ENCODE results near the gene MDFIC2.
"Not testable (repeated sequence)": the region's sequence is repeated elsewhere in the genome, so short reads cannot be mapped to it uniquely, and the experiment has no call there.

MDFIC2 gene

DNA sequence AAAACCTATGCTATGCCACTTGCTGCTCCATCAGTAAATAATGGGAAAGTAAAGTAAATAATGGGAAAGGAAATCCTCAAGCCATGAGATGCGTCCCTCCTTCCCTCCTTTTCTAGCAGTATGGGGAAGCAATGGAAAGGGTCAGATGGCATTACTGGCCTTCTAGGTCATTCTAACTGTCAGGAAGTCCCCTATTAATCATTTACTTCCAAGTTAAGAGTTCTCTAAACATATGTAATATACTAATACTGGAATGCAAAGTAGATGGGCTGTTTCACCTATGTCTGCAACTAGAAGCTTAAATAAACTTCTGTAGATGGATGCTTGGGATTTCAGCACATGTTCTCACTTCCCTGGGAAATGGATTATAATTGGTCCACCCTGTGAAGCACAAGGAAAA lies 55.9 kb downstream of the MDFIC2 start:
- no peak for DNase-seq (ENCODE audit: low read depth)

- DNase-seq (ENCODE audit: low read depth), result no peak
These were observed 61.9 kb downstream of the MDFIC2 start for GRCh38 chr3:70250492-70250891.

- no peak for DNase-seq (ENCODE audit: low read depth)
These were observed 62.8 kb downstream of the MDFIC2 start for GRCh38 chr3:70249509-70250160.

DNA sequence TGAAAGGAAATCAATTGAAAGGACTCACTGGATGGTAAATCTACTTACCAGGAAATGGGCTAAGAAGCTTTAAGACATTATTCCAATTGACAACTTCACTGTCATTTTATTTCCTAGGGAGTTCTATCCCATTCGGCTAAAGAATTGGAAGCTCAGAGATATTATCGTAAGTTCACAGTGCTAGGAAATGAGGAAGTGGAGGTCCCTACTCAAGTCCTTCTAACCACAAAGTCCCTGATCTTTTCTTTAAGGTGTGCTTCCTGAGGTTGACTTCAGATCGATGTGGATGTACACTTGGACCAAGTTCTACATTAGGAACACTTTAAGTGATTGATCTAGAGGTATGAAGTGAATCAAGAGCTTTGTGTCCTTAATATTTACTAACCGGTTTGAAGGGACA lies 63.6 kb downstream of the MDFIC2 start:
- no peak for DNase-seq (ENCODE audit: low read depth)

- no peak for DNase-seq (ENCODE audit: low read depth)
These were observed 64.5 kb downstream of the MDFIC2 start for GRCh38 chr3:70247955-70248354.

- no peak for DNase-seq (ENCODE audit: low read depth)
These were observed 66.5 kb downstream of the MDFIC2 start for GRCh38 chr3:70245746-70246525.

GRCh38 chr3:70244422-70244821 lies 68.0 kb downstream of the MDFIC2 start:
- no peak for DNase-seq (ENCODE audit: low read depth)

GRCh38 chr3:70242297-70242882 lies 70.0 kb downstream of the MDFIC2 start:
- no peak for DNase-seq (ENCODE audit: low read depth)

DNA sequence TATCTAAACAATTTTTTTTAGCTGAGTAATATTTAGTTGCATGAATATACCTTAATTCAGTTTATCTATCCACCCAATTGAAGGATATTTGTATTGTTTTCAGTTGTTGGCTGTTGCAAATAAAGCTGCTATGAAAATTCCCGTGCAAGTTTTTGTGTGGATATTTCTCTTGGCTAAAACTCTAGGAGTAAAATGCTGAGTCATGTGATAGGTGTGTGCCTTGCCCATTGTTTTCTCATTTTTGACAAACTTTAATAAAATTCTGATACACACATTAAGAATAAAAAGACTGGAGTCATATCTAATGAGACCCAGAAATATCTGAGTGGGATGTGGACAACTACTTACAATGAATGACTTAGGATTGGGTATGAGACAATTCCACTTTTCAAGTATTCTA lies 78.6 kb downstream of the MDFIC2 start:
- DNase-seq (ENCODE audit: low read depth), result no peak

- no peak for DNase-seq (ENCODE audit: low read depth)
These were observed 79.3 kb downstream of the MDFIC2 start for GRCh38 chr3:70233112-70233511.

- DNase-seq (ENCODE audit: low read depth), result no peak
These were observed 81.2 kb downstream of the MDFIC2 start for GRCh38 chr3:70231266-70231701.

DNA sequence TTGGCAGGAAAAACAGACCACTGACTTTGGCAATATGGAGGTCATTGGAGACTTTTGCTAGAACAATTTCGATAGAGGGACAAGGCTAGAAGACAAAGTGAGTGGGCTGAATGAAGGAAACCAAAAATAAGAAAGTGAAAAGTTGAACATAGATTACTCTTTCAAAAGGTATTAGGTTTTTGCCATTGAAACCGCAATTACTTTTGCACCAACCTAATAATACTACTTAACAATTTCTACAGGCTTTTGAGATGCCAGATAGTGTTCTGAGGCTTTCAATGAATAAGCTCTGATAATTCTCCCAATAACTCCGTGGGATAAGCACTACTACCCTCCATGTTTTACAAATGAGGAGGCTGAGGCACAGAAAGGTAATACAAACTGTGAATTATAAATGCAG lies 85.0 kb downstream of the MDFIC2 start:
- DNase-seq (ENCODE audit: low read depth), result no peak

DNA sequence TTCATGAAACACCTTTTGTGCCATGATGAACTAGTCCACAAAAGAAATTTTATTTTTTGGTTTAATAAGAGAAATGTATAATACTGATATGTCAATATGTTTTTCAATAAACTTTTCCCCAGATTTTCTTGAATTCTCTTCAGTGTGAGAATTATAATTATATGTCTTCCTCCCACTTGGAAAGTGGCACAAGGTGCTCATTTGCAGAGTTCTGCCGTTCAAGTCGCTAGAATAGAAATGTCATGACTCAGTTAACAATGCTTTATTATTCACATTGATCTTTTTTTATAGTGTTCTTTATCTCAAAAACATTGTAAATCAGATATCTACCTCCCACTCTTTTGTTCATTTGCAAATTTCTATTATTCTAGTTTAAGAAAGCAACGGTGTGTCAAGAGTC lies 87.3 kb downstream of the MDFIC2 start:
- DNase-seq (ENCODE audit: low read depth), result no peak

DNA sequence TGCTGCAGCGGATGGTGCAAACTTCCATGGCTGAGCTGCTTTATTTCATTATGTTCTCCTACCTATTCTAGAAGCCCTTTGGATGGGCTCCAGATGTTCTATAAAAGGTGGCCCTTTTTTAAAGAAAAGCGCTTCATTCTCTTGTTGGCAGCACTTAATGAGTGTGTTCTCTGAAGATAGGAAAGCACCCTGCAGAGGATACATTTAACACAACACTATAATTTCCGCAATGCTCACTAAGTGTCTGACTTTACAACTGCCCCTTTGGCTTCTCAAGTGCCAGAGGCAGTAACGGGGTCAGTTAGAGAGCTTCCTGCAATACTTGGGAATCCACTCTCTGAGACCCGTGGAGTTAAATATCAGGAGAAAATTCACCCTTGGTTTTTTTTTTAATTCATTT lies 88.1 kb downstream of the MDFIC2 start:
- DNase-seq (ENCODE audit: low read depth), result no peak

DNA sequence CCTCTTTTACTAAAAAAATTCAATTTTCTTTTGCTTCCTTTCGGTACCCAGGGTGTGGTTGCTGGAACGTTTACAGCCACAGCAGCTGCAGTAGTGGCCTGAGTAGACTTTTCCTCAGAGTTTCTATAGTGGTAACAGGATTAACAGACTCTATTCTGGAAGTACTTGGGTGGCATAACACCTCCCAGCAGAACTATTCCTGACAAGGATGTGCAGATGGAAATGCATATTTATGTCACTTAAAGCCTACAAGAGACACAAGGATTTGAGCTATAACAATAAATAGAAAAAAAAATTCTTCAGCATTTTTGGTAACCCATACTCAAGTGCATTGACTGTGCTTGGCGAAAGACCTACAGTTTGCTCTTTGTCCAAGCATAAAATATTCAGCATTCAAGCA lies 94.0 kb downstream of the MDFIC2 start:
- no peak for DNase-seq (ENCODE audit: low read depth)

DNA sequence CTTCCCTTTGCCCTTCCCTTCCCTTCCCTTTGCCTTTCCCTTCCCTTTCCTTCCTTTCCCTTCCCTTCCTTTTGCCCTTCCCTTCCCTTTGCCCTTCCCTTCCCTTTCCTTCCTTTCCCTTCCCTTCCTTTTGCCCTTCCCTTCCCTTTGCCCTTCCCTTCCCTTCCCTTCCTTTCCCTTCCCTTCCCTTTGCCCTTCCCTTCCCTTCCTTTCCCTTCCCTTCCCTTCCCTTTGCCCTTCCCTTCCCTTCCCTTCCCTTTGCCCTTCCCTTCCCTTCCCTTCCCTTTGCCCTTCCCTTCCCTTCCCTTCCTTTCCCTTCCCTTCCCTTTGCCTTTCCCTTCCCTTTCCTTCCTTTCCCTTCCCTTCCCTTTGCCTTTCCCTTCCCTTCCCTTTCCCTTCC lies 101.2 kb downstream of the MDFIC2 start:
- DNase-seq (ENCODE audit: low read depth), result not testable (repeated sequence)

- no peak for DNase-seq (ENCODE audit: low read depth)
These were observed 110.5 kb downstream of the MDFIC2 start for GRCh38 chr3:70201975-70202374.

- no peak for DNase-seq (ENCODE audit: low read depth)
These were observed 122.5 kb downstream of the MDFIC2 start for GRCh38 chr3:70189884-70190473.

DNA sequence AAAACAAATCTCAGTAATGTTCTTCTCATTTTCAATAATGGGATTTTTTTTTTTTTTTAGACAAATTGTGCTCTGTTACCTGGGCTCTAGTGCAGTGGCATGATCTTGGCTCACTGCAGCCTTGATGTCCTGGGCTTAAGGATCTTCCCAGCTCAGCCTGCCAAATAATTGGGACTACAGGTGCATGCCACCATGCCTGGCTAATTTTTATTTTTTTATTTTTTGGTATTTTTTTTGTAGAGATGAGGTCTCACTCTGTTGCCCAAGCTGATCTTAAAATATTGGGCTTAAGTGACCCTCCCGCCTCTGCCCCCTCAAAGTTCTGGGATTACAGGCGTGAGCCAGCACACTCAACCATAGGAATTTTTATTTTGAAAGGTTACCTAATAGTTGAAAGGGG lies 126.2 kb downstream of the MDFIC2 start:
- DNase-seq (ENCODE audit: low read depth), result no peak

GRCh38 chr3:70185661-70186060 lies 126.8 kb downstream of the MDFIC2 start:
- no peak for DNase-seq (ENCODE audit: low read depth)

DNA sequence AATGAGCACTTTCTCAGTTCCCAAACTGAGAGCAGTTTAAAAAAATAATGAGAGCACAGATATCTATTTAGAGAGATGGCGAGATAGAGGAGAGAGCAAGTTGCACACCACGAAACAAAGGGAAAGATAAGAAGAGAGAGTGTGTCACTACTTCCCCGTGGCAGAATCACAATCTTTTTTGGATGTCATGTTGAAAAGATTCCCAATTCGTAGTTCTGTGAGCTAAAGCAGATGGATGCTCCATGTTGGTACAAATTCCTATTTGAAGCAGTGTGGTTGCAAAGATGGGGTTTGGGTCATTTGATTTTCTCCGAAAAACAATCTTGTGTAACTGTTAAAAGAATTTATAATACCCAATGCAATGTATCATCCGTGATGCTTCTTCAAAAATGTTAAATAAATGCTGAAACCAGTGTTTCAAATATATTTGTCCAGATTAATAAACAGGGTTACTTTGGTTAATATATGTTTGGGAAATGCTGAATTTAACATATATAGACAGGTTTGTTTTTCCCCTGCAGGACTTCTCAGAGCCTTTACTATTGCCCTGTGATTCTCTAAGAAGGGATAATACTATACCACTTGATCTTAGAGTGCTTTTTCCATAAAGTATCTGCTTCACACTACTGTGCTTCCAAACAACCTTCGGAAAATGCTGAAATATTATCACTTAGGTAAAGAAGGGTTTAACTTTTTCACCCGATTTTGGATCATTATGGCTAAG lies 128.5 kb downstream of the MDFIC2 start:
- no peak for DNase-seq (ENCODE audit: low read depth)

- no peak for DNase-seq (ENCODE audit: low read depth)
These were observed 130.3 kb downstream of the MDFIC2 start for GRCh38 chr3:70182166-70182565.

All from stimulated activated CD8-positive, alpha-beta memory T cell treated with anti-CD3 and anti-CD28 coated beads, Interleukin-12 subunit alpha, Interleukin-12 subunit beta, amount 100 ng/mL, for 4 hours (primary cell).